LNCaP clone FGC (cell line): Measurements from ENCODE around the gene BCL11B.

Experiments
- DNase-seq: peaks from one replicate; pipeline ENCODE4 v3.0.0-alpha.2; 2011; ENCODE audit warnings: low read depth
- H3K4me3 ChIP-seq: 2 replicates; pipeline ENCODE4 v1.5.1; 2011; ENCODE audit warnings: mild to moderate bottlenecking, low read depth, low read length, control low read depth
- TF ChIP-seq, protein P1 (sequence below): IDR thresholded peaks from 2 replicates; pipeline ENCODE4 v1.5.1; 2012; ENCODE audit warnings: mild to moderate bottlenecking; ENCODE audit not compliant: control insufficient read depth, insufficient read depth; ENCODE audit errors: extremely low read depth

BCL11B gene

DNA sequence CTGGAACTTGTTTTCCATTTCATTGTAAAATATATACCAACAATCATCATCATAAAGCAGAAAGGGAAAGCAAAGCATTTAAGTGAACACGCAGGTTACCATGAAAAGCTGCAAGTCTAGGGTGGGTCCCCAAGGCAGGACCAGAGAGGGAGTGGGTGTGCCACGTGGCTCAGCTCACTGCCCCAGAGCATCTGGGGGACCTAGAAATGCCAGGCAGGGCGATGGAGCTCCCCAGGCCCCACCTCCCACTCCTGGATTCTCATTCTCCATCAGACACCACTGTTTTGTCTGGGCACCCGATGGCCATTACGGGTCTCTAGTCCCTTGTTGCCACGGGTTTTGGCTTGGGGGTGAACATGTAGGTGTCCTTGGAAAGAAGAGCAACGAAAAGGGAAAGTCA, 34.7 kb downstream of the BCL11B start:
- DNase-seq: no peak
- TF ChIP-seq, protein P1, sequence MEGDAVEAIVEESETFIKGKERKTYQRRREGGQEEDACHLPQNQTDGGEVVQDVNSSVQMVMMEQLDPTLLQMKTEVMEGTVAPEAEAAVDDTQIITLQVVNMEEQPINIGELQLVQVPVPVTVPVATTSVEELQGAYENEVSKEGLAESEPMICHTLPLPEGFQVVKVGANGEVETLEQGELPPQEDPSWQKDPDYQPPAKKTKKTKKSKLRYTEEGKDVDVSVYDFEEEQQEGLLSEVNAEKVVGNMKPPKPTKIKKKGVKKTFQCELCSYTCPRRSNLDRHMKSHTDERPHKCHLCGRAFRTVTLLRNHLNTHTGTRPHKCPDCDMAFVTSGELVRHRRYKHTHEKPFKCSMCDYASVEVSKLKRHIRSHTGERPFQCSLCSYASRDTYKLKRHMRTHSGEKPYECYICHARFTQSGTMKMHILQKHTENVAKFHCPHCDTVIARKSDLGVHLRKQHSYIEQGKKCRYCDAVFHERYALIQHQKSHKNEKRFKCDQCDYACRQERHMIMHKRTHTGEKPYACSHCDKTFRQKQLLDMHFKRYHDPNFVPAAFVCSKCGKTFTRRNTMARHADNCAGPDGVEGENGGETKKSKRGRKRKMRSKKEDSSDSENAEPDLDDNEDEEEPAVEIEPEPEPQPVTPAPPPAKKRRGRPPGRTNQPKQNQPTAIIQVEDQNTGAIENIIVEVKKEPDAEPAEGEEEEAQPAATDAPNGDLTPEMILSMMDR: no peak
- no peak overlapping the region for H3K4me3 ChIP-seq

DNA sequence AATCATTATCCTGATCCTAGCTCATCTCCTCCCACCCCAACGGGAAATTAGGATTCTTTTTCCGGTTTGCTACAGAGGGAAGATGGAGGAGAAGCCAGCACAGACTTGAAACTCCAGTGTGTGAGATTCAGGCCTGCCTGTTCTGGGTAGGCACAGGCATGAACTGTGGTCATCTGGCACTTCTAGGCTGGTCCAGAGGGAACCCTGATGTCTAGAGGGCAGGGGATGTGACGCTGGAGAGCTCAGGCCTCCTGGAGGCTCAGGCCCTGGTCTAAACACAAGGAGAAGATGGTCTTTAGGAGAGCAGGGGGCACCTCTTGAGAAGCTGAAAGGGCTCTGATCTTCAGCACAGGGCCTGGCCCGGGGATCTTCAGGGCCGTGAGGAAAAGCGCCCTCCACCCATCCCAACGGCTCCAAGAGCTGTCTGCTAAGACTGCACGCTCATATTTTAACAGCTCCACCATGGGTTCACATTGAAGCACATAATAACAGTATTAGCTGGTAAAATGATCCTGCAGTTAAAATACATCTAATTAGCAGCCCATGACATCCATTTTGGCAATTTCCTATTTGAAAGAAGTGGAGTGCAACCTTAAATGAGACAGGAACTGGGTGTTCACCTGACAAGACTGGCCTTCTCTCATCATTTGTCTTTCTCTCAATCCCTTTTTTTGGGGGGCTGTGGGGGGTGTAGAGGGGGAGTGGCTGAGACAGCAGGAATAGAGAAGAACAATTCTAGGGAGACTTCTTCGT, 35.4 kb downstream of the BCL11B start:
- H3K4me3 ChIP-seq: no peak overlapping the region
- DNase-seq: no peak
- TF ChIP-seq, protein P1: no peak

DNA sequence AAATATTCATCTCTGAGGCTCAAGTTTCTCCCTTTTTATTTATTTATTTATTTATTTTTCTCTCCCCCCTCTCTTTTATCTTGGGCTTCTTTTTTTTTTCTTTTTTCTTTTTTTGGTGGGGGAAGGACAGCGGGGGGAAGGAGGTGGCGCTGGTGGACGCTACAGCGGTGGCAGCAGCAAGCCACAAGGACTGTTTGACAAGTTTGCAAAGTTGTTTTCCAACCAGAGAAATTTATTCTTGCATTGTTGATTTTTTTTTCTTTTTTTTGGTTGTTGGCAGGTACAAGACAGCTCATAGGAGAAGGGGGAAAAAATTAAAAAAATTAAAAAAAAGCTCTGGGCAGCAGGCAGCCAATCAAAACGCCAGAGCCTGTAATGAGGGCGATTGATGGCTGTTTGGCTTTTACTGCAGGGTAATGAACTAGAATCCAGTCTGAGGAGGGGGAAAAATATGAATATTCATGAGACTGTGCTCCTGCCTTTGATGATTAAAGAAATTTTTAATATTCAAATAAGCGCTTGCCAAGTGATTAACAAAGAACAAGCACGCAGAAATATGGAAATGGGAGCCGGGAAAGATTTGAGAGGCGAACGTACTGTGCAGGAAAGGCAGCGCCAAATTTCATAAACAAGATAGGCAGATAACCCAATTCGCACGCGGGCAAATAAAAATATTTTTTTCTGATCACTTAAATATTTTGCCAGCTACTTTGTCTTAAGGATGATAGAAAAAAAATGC, 36.2 kb downstream of the BCL11B start:
- H3K4me3 ChIP-seq: no peak overlapping the region
- DNase-seq: no peak
- TF ChIP-seq, protein P1: no peak

DNA sequence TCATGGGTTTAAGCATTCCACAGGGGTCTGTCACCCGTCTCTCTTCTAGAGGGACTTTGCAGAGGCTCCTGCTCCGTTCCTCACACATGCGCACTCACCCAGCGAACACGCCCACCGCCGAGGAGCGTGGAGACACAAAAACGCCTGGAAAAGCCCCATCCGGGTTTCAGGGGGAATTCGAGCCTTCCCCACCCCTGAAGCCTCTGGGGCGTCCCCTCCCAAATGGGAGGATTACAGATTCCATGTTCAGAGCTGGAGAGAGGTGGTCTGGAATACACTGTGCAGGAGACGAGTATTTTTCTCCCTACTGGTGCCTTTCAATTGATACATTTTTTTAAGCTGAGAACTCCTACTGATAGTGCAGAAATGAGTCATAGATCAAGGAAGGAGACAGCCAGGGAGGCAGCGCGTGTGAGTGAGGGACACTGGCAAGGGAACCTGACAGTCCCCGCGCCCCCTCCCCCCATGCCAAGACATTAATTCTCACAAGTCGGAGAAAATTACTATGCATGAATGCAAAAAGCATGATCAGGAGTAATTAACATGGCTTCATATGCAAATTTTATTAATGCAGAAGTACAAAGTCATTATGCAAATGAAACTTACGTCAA, 36.9 kb downstream of the BCL11B start:
- no peak overlapping the region for H3K4me3 ChIP-seq
- DNase-seq: no peak
- TF ChIP-seq, protein P1: no peak

DNA sequence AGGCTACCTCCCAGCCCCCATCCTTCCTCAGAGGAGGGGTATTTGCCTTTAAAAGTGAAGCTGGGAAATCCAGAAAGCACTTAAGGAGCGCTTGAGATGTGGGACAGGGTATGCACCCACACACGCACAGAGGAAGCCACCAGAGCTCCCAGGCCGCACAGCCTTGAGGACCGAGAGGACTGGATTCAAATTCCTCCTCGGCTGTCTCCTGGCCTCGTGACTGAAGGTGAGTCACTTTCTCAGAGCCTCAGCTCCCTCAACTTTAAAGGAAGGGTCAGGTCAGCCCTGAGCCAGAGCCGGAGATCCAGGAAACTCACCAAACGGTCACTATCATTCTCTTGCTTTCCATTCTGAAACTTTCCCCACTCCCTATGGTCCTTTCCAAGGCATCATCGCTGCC, 37.6 kb downstream of the BCL11B start:
- TF ChIP-seq, protein P1: no peak
- no peak for DNase-seq
- H3K4me3 ChIP-seq: no peak overlapping the region

DNA sequence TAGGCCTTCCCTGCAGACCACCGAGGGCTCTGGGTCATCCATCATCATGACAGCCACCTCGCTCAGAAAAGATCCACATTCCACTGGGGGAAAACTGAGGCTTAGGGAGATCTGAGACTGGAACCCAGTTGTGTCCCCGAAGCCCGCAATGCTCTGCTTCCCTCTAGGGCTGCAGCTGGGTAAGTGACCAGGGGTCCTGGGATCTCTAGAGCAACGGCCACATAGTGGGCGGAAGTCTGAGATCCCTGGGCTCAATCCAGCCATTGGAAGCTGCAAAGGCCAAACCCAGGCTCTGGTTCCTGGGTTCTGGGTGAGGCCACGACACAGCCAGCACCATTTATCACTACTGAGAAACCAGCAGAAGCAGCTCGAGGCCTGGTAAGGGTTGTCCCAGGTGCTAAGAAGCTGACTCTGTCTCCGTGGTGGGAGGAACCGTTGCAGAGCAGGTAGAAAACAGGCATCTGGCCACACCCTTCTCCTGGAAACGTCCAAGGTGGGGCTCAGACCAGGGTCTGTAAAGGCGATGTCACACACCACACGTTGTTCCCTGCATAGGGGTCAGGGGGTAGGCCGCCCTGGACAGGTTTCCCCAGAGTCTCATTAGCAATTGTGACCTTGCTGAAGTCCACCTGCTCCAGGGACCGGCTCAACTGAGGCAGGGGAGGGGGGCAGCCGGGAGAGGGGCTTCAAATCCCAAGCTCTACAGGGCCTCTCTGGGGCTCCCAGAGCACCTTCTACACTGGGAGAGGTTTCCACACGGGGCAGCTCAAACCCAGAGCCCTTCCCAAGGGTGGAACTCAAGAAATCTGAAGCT, 38.6 kb downstream of the BCL11B start:
- H3K4me3 ChIP-seq: no peak overlapping the region

More for the DNA sequence above, 38.6 kb downstream of the BCL11B start:
- DNase-seq: no peak
- TF ChIP-seq, protein P1: no peak
